Activated CD8-positive, alpha-beta T cell treated with anti-CD3 and anti-CD28 coated beads for 36 hours (primary cell): Measurements from ENCODE around the gene PPP1R16B. TPM values are rescaled to one million over a fixed set of nuclear protein-coding genes. Genes with fewer than 3 reads are reported as not detected.

ENCODE experiments used
- ATAC-seq: fragments of 200-7000 bp; cut with Tn5 transposase; one replicate; pipeline ENCODE4 v1.10.0; 2021; ENCODE audit warnings: mild to moderate bottlenecking, moderate library complexity
- CTCF ChIA-PET: fragments of 350-600 bp; sonication (Branson Sonifier 250); formaldehyde crosslinking; loops from one replicate; lab custom pipeline; 2021; ENCODE audit warnings: antibody characterized with exemption; lab: Charles Lee
- POLR2A ChIA-PET: fragments of 350-600 bp; sonication (Branson Sonifier 250); formaldehyde crosslinking; loops from one replicate; lab custom pipeline; 2021; ENCODE audit warnings: antibody characterized with exemption; lab: Charles Lee
- DNase-seq: peaks from one replicate; pipeline ENCODE4 v3.0.0-alpha.2; 2020
- H3K27ac Mint-ChIP-seq: one replicate; pipeline ENCODE4 v1.8.0; 2021; ENCODE audit warnings: mild to moderate bottlenecking, mixed read lengths
- H3K27me3 Mint-ChIP-seq: one replicate; pipeline ENCODE4 v1.8.0; 2021; ENCODE audit warnings: mixed read lengths
- H3K36me3 Mint-ChIP-seq: one replicate; pipeline ENCODE4 v1.8.0; 2021; ENCODE audit warnings: low read depth, mixed read lengths
- H3K4me1 Mint-ChIP-seq: one replicate; pipeline ENCODE4 v1.8.0; 2021; ENCODE audit warnings: low read depth, mixed read lengths
- H3K4me3 Mint-ChIP-seq: one replicate; pipeline ENCODE4 v1.8.0; 2021; ENCODE audit warnings: mild to moderate bottlenecking, moderate library complexity, mixed read lengths
- H3K9me3 Mint-ChIP-seq: one replicate; pipeline ENCODE4 v1.8.0; 2021; ENCODE audit warnings: mixed read lengths
- CTCF ChIP-seq: fragments of 200-600 bp; IDR thresholded peaks from one replicate; pipeline ENCODE4 v1.8.0; 2022; ENCODE audit warnings: antibody characterized with exemption, mild to moderate bottlenecking
- intact Hi-C: fragments of 100-400 bp; cut with micrococcal nuclease; formaldehyde crosslinking; loops from one replicate; pipeline ENCODE4 v1.10.0; 2022
- total RNA-seq, 2 experiments: library from RNA; stranded (reverse); gene quantifications; one replicate each; pipeline ENCODE4 v1.2.3, GENCODE V29; 2021

The PPP1R16B gene
- 10 to 100 TPM; 74.9 to 81.4 TPM for total RNA-seq

- H3K4me3 Mint-ChIP-seq: peak within 1 kb of the TSS; percentile 85
- ChIA-PET CTCF (interaction anchor here (0.8 to 3.8 kb wide), 13 partner anchors 10 to 87 kb away, joined by 3 to 48 read pairs (median 4); partner anchors contain the start of gene ACTR5), POLR2A (interaction anchor here (0.7 to 4.3 kb wide), 14 partner anchors 11 to 121 kb away, joined by 3 to 25 read pairs (median 4); partner anchors contain the start of gene FAM83D)
- peak; percentile 83 for ATAC-seq
- peak within 1 kb of the TSS; percentile 99 for H3K27ac Mint-ChIP-seq
- DNase-seq: peak; percentile 90
- H3K36me3 Mint-ChIP-seq: peaks cover 31% of the 10 kb centered on the region
- no peak for TF ChIP-seq CTCF
- H3K27me3 Mint-ChIP-seq: no peaks in the 10 kb centered on the region
- H3K9me3 Mint-ChIP-seq: no peaks in the 10 kb centered on the region
- H3K4me1 Mint-ChIP-seq: peaks cover 51% of the 10 kb centered on the region
- intact Hi-C loops: loop anchor here (5.0 kb wide), 4 partner anchors 42 to 87 kb away; partner anchors contain the start of gene ACTR5
Measured at GRCh38 chr20:38805502-38805957, at the start of gene PPP1R16B. PPP1R16B (plus strand) TSS chr20:38805697; CDS start chr20:38835926, 30,229 bp downstream.

- Mint-ChIP-seq H3K27me3 (no peaks in the 10 kb centered on the region), H3K4me1 (no peaks in the 10 kb centered on the region), H3K4me3 (no peak overlapping the region), H3K9me3 (no peaks in the 10 kb centered on the region), H3K27ac (no peak overlapping the region), H3K36me3 (peaks cover 44% of the 10 kb centered on the region)
- no peak for TF ChIP-seq CTCF
- ChIA-PET CTCF (interaction anchor here (0.7 to 1.2 kb wide), 2 partner anchors 136 to 212 kb away, joined by 3 read pairs; no protein-coding TSS in a partner anchor), POLR2A (interaction anchor here (1.1 kb wide), 1 partner anchor 135 kb away, joined by 3 read pairs; no protein-coding TSS in a partner anchor)
- DNase-seq (no peak), ATAC-seq (no peak)
- intact Hi-C loops: no loop called here
Measured at GRCh38 chr20:38757145-38757775, 48.2 kb upstream of the PPP1R16B start.

- Mint-ChIP-seq H3K27ac (no peak overlapping the region), H3K36me3 (peaks cover 44% of the 10 kb centered on the region), H3K27me3 (no peaks in the 10 kb centered on the region), H3K9me3 (no peaks in the 10 kb centered on the region), H3K4me3 (no peak overlapping the region), H3K4me1 (peaks cover 10% of the 10 kb centered on the region)
- ATAC-seq: no peak
- no peak for TF ChIP-seq CTCF
- CTCF ChIA-PET: interaction anchor here (5.0 kb wide), 1 partner anchor 8 kb away, joined by 38 read pairs; no protein-coding TSS in a partner anchor
- intact Hi-C loops: no loop called here
- POLR2A ChIA-PET: interaction anchor here (1.0 to 1.1 kb wide), 2 partner anchors 9 to 10 kb away, joined by 4 to 5 read pairs; partner anchors contain the start of gene ACTR5
- no peak for DNase-seq
Measured at GRCh38 chr20:38759106-38759505, 46.4 kb upstream of the PPP1R16B start.

- CTCF ChIA-PET: interaction anchor here (1.0 to 5.0 kb wide), 3 partner anchors 10 to 30 kb away, joined by 3 to 38 read pairs (median 5); no protein-coding TSS in a partner anchor
- peaks cover 34% of the 10 kb centered on the region for H3K36me3 Mint-ChIP-seq
Measured at GRCh38 chr20:38760978-38761377, 44.5 kb upstream of the PPP1R16B start.

More at GRCh38 chr20:38760978-38761377, 44.5 kb upstream of the PPP1R16B start:
- Mint-ChIP-seq H3K9me3 (no peaks in the 10 kb centered on the region), H3K4me3 (no peak overlapping the region), H3K27ac (no peak overlapping the region), H3K27me3 (no peaks in the 10 kb centered on the region), H3K4me1 (peaks cover 20% of the 10 kb centered on the region)
- ATAC-seq (no peak), DNase-seq (no peak)
- no peak for TF ChIP-seq CTCF
- intact Hi-C loops: no loop called here
- POLR2A ChIA-PET: no interaction called here
